ENCODE results near the gene CSNK1D.

CSNK1D gene

DNA sequence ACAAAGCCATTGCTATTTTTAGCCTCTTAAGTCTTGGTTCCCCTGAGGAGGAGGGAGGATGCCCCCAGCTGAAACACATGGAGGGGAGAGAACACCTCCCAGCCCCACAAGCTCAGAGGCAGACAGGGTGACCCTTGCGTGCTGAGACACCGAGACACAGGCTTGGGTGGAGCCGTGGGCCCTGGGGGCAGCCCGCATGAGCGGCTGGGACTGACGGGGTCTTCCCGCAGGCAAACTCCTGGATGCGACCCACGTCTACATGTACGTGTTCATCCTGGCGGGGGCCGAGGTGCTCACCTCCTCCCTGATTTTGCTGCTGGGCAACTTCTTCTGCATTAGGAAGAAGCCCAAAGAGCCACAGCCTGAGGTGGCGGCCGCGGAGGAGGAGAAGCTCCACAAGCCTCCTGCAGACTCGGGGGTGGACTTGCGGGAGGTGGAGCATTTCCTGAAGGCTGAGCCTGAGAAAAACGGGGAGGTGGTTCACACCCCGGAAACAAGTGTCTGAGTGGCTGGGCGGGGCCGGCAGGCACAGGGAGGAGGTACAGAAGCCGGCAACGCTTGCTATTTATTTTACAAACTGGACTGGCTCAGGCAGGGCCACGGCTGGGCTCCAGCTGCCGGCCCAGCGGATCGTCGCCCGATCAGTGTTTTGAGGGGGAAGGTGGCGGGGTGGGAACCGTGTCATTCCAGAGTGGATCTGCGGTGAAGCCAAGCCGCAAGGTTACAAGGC lies 34.9 kb downstream of the CSNK1D start:
- DNase-seq, result peak; percentile 80

DNA sequence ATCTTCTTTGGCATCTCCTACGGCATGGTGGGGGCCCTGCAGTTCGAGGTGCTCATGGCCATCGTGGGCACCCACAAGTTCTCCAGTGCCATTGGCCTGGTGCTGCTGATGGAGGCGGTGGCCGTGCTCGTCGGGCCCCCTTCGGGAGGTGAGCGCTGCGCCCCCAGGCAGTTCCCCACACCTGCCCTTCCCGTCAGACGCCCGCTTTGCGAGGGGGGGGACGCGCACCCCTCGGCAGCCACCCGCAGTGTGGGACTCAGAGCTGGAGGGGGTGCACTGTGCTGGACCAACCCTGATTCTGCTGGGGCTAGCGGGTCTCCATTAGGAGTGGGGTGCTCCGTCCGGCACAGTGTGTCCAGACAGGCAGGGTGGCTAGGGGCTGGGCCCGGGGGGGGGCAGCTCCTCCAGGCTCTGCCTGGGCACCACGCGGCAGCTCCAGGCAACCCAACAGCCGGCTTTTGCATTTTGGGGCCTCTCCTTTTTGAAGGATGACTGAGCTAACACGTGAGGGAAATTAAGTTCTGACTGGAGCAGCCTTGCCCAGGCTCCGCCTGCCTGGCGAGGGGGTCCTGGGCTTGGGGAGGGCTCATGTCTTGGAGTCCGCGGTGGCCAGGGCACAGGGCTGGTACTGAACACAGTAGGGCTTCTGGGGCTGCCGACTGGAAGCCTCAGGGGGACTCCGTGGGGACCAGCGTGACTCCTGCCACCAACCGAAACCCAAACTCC lies 35.6 kb downstream of the CSNK1D start:
- DNase-seq, result no peak

DNA sequence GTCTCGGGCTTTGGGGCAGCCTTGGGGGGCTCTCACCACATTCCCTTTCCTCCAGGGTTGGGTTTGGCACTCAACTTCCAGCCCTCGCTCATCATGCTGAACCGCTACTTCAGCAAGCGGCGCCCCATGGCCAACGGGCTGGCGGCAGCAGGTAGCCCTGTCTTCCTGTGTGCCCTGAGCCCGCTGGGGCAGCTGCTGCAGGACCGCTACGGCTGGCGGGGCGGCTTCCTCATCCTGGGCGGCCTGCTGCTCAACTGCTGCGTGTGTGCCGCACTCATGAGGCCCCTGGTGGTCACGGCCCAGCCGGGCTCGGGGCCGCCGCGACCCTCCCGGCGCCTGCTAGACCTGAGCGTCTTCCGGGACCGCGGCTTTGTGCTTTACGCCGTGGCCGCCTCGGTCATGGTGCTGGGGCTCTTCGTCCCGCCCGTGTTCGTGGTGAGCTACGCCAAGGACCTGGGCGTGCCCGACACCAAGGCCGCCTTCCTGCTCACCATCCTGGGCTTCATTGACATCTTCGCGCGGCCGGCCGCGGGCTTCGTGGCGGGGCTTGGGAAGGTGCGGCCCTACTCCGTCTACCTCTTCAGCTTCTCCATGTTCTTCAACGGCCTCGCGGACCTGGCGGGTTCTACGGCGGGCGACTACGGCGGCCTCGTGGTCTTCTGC lies 36.3 kb downstream of the CSNK1D start:
- no peak for DNase-seq

DNA sequence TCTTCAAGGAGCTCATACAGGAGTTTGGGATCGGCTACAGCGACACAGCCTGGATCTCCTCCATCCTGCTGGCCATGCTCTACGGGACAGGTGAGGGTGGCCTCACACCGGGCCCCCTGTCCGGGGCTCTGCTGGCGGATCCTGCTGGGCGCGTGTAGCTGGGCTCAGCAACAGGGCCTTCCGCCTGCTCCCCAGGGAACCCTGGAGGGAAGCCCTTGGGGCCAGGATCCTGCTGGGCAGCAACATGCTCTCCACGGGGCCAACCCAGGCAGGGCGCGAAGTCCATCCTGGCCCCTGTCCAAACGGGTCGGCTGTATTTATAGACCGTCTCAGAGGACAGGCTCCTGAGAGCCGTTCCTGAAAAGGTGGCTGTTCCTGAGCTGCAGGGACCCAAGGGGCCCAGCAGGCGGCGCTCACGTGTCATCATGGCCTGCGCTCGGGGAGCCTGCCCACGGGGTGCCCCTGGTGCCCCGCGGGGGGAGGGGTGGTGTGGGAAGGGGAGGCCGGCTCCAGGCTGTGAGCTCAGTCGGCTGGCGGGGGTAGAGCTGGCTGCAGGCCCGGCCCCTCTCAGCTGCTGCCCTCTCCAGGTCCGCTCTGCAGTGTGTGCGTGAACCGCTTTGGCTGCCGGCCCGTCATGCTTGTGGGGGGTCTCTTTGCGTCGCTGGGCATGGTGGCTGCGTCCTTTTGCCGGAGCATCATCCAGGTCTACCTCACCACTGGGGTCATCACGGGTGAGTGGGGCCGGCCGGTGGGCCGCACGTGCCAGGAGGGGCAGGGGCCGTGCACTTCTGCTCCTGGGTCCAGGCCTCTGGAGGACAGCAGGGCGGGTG lies 37.1 kb downstream of the CSNK1D start:
- no peak for DNase-seq

DNA sequence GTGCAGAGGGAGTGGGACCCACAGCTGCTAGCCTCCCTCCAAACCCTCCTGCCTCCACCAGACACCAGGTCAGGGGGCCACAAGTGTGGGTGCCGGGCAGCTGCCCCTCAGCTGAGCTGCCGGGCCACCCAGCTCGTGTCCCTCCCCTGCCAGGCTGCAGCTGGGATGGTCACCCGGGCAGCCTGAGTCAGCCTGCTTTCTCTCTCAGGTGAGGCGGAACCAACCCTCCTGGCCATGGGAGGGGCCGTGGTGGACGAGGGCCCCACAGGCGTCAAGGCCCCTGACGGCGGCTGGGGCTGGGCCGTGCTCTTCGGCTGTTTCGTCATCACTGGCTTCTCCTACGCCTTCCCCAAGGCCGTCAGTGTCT lies 37.7 kb downstream of the CSNK1D start:
- no peak for DNase-seq

DNA sequence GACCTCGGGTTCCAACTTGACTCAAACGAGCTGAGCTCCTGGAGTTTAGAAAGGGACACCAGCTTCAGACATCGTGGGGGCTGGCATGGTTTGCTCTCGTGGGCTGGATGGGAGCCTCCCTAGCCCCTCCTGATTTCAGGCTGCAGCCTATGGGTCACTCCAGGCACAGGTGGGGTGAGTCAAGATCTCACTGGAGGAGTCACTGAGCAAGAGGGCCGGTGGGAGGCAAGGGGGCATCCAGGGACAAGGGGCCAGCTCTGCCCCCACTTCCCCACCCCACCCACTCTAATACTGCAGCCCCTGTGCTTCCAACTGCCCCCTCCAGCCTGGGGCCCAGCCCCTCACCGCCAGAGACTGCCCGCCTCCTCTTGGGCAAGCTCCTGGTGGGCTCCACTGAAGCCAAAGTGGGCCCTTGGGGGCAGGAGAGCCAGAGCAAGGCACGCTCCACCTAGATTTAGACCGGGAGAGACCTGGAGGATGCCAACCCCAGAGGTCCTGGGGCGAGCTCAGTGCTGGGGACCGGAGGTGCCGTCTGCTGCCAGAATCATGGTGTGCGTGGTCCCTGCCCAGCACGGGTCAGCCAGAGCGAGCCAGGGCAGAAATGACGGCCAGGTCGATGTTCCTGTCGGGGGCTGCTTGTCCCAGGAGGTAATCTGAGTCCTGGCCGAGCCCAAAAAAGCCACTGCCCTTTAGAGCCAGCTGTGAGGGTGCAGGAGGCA lies 38.3 kb downstream of the CSNK1D start:
- DNase-seq, result no peak

DNA sequence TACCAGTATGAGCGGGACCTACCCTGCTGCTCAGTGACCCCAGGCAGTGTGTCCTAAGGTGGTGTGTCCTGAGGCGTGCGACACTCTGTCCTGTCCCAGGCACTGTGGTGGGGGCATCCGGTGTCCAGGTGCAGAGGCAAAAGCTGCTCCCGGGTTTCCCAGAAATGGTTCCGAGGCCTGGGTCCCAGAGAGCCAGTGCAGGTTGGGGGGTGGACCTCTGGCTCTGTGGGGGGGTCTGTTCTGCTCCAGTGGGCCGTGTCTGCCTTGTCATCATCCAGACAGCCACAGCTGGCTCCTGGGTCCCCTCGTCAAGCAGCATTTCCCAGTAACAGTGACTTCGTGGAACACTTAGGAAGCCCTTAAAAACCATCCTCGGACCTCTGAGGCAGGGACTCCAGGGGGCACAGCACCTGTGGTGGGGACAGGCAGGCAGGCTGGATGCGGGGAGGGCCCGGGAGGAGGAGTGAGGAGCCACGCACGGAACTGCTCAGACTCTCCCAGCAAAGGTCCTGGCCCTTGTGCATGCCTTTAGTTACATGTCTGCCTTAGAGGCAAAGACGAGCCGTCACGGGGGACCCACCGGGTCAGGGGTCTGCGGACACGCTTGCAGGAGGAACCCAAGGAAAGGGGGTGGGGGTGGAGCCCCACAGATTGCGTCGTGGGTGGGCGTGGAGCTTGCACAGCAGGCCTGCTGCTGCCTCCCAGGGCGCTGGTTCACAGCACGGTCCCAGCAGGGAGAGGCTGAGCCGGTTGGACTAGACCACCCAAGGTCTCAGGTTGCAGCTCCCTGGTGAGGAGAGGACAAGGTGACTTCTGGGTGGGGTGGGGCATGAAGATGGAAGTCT lies 39.1 kb downstream of the CSNK1D start:
- no peak for DNase-seq

DNA sequence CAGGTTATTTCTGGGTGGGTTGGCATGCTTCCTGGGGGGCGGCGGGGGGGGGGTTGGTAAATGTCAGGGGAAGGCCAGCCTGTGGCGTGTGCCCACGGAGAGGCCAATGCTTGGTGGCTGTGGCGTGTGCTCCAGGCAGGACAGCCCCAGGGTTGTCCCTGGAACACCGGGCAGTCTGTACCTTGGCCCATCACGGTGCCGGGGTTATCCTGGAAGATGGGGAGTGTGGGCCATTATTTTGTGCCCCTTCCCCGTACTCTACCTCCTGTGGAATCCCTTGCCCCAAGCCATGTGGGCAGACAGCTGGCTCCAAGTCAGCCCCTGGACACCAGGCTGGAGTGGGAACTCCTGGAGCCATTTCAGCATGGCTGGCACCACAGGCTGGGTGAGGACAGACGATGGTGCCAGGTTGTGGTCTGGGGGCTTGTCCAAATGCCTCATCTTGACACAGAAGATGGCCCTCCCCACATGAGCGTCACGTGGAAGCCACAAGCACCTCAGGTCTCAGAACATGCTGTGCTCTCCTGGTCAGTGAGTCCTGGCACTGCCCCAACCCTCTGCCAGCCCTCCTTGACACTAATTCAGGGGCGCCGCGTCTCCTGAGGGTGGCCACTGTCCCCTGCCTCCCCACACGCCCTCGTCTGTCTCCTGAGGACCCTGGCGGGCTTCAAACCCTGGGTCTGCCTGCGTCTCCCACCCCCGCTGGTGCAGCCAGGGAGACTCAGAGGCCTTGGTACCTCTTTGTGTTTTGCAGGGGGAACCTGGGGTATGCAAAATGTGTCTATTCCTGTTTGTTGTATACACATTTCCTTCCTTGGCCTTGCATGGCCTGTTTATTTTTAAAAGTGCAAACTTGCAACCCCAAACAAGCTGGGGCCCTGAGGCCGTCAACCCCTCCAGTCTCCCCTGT lies 40.4 kb downstream of the CSNK1D start:
- no peak for DNase-seq

DNA sequence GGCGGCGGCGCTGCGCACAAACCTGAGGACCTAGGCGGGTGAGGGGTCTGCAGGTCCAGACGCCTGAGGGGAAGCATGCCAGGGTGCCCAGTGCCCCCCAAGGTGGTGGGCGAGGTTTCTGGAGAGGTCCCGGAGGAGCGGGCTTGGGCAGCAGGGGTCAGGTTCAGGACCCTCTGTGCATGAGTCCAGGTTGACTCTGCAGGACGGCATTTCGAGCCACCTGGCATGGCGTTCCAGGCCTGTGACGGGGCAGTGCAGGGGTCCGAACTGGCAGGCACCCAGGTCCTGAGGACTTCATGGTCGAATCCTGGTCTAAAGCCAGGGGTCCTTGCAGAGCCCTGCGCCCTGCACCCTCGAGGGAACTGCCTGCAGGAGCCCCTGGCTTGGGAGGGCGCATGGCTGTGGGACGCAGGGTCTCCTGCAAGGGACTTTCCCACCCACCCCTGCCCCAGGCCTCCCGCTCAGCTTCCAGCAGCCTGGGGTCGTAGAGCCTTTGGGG lies 41.1 kb downstream of the CSNK1D start:
- DNase-seq, result no peak

DNA sequence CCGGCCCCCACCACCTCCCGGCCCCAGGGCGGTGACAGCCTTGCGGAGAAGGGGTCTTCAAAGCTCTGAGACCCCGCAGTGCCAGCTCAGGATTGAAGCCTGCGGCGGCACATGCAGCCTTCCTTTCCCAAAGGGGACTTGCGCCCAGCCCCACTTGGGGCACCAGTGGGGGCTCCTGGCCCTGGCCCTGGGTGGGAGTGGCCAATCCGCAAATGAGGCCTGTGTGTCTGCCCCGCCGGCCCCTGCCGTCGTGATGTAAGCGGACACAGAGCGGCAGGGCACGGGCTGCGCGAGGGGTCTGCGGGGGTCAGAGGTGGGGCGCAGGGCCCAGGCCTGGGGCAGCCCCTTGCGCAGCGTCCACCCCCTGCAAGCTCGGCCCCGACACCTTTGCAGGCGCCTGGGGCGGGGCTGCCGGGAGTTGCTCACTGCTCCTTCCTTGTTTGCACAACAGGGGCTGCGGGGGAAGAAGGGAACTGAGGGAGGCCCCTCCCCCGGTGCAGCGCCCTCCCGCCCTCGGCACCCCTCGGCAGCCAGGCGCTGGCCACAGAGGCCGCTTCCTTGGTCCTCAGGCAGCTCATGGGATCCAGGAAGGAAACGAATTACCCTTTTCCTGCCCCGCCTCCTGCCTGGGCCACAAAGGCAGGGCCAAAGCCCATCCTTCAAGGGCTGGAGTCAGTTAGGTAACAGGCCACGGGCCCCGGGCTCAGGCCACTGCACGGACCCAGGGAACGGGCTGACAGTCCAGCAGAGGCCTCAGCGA lies 41.8 kb downstream of the CSNK1D start:
- DNase-seq, result no peak

DNA sequence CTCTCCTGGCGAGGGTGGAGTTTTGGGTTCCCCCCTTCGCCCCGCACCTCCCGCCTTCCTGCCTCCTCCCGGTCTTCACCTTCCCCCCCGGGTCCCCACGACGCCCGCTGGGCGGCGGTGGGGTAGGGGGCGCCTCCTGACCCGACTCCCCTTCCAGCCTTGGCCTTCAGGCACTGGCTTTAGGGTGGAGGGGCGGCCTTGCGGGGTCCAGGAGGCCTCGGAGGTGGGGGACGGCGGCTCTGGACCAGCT lies 42.3 kb downstream of the CSNK1D start:
- DNase-seq, result no peak

DNA sequence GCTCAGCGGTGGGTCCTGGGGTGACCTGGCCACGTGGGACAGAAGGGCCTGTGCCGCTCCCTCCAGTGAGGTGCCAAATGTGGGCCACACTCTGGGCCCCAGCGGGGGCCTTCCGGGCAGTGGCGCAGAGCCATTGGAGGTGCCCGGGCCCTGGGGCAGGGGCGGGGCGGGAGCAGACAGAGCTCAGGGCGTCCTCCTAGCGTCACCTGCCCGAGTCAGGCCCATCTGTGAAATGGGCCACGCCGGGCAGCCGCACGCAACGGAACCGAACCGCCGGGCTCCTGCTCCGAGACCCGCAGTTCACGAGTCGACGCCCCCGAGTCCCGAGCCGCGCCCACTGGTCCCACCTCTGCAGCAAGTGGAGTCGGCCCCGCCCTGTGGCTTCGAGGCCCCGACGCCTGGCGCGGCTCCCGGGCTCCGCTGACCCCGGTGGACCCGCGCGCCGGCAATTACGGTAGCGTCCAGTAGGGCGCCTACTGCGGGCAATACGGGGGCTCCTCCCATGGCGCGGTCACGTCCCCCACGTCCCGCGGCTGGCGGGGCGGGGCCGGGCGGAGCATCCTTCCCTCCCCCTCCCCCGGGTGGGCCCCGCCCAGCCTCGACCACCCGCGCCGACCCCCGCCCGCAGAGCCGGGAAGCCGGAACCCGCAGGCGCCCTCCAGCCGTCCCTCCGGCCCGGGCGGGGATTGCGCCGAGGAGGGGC lies 42.7 kb downstream of the CSNK1D start:
- no peak for DNase-seq

DNA sequence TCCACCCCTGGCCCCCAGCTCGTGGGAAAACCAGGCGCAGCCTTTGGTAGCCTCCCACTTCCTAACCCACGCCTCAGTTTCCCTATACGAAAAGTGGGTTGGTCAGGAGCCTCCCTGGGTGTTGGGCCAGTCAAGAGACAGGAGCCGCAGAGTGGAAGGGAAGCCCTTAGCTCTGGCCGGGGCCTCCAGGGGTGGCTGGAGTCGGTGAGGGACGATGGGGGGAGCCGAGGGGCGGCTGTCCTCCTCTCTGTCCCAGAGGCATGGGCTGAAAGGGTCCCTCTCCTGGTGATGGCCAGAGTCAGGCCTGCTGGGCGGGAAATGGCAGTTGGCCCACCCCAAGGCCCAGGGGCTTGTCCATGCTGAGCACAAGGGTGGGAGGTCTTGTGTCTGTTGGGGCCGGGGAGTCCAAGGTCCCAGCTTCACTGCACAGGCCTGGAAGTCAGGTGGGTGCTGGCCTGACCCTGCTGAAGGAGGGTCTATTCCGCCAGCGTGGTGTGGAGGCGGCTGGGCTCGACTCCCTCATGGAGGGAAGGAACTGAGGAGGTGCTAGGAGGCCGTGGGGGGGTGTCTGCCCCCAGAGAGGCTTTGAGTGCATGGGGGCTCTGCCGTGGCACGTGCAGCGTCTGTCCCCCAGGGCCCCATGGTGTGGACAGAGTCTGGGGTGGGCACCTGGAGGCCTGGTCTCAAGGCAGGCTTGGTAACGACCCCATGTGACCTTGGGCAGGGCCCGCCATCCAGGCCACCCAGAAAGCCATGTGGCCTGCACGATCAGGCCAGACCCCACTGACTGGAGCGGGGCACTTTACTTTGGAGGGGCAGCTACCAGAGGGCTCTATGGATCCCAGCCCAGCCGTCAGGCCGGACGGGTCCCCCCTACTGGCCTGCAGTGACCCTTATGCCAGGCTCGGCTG lies 43.5 kb downstream of the CSNK1D start:
- DNase-seq, result no peak

DNA sequence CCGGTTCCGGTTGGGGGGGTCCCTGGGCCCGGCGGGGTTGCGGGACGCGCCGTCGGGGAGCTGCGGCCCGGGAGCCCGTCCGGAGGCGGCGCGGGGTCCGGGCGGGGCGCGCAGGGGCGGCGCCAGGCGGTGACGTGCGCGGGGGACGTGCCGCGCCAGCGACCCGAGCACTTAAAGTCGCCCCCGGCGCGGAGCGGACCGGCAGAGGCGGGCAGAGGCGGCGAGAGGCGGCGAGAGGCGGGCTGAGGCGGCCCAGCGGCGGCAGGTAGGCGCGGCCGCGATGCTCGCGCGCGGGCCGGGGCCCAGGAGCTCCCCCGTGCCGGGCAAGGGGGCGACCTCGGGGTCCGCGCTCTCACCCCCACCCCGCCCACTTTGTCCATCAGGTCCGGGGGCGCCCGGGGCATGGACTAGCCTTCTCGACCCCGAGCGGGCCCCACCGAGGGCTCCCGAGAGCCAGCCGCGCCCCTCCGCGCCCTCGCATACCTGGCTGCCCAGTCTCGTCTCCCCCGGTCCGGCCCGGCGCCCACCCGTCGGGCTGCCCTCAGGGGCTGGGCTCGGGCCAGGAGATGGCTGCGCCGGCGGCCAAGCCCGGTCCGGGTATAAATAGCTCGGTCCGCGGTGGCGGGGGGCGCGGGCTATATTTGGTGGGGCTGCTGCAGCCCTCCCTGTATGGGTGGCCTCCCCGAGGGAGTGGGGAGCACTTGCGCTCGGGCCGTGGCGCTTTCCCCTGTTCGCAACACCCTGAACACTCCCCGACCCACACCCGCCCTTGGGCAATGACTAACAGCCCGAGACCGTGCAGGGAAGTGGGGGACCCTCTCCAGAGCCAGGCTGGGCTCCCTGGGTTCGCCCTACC lies 44.4 kb downstream of the CSNK1D start, which contains the start of gene SLC16A3:
Gene SLC16A3 (plus strand): TSS at position 201 of the 856 bp plus-strand sequence. CDS start 6,967 bp downstream, outside the sequence.
- no peak for DNase-seq

DNA sequence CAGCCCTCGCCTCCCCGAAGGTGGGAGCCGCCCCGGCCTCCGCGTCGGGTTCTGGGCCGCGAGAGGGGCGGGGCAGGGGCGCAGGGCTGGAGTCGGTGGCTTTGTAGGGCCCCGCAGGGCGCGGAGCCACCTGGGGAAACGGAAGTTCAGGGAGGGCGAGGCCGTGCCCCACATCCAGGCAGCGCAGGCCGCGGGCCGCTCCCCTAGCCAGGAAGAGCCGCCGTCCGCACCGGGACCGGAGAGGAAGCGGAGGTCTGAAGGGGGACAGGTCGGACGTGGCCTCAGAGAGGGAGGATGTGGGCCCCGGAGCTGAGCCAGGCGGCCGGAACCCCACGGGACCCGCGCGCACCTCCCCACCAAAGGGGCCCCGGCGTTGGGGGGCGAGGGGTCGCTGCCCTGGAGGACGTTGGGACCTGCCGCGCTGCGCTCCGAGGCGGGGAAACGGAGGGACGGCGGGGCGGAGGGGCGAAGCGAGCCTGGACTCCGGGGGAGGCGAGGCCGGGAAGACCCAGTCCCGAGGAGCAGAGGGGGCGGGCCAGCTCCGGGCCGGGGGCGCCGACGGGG lies 45.1 kb downstream of the CSNK1D start:
- DNase-seq, result no peak

DNA sequence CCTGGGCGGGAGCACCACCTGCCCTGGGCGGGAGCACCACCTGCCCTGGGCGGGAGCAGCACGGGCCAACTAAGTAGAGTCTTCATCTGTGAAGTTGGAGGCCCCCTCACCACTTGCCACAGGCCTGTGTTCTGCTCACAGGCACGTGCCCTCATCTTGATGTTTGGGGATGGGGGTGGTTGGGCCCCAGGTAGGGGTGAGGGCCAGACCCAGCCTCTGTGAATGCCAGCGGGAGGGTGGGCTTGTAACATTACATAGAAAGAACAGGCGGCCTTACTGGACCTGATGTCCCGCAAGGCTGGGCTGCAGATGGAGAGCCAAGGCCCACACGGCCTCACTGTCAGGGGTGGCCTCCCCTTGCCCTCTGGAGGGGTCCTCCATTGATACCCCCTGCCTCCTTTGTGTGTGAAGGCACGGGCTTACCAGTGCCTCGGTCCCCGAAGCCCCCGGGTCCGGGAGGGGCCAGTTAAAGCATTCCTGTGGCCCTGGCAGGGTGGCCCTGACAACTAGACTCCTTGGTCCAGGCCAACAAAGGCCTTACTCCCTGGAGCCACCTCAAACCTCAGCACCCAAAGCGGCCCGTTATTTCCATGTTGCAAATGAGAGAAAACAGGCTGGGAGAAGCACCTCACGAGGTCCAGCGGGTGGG lies 45.7 kb downstream of the CSNK1D start:
- DNase-seq, result no peak
